SU-DHL-6 (cell line): ENCODE measurements around the gene SGCD.

Experiments used
- H2AFZ ChIP-seq: fragments of 200-600 bp; sonication (generic); 2 replicates; pipeline ENCODE4 v1.6.1; 2014; ENCODE audit warnings: low read depth, mild to moderate bottlenecking, moderate library complexity, mixed read lengths, antibody characterized with exemption, low read length; ENCODE audit not compliant: severe bottlenecking
- H3F3A ChIP-seq: fragments of 200-600 bp; shearing (Covaris generic); 2 replicates; pipeline ENCODE4 v1.6.0; 2016; ENCODE audit warnings: antibody characterized with exemption, mild to moderate bottlenecking; ENCODE audit not compliant: insufficient read depth
- H3K27ac ChIP-seq: fragments of 200-600 bp; sonication (generic); 2 replicates; pipeline ENCODE4 v1.5.1; 2016; ENCODE audit warnings: low read depth, mild to moderate bottlenecking, low read length, moderate library complexity, mixed read lengths
- H3K27me3 ChIP-seq: fragments of 200-600 bp; sonication (generic), shearing (Covaris generic); 2 replicates; pipeline ENCODE4 v1.6.0; 2014; ENCODE audit warnings: mild to moderate bottlenecking, low read length
- H3K36me3 ChIP-seq: fragments of 200-600 bp; sonication (generic); 2 replicates; pipeline ENCODE4 v1.6.1; 2014; ENCODE audit warnings: mild to moderate bottlenecking, low read length, mixed read lengths
- H3K4me2 ChIP-seq: fragments of 300-600, 200-600 bp; shearing (Covaris generic), sonication (generic); 2 replicates; pipeline ENCODE4 v1.6.0; 2014; ENCODE audit warnings: low read length, low read depth, mild to moderate bottlenecking; ENCODE audit not compliant: poor library complexity, severe bottlenecking
- H3K4me3 ChIP-seq: fragments of 200-600 bp; sonication (generic); 2 replicates; pipeline ENCODE4 v1.5.1; 2014; ENCODE audit warnings: antibody characterized with exemption, low read length, mild to moderate bottlenecking, mixed read lengths; ENCODE audit not compliant: insufficient read depth, poor library complexity, severe bottlenecking
- H3K79me2 ChIP-seq: fragments of 200-600 bp; sonication (generic); 2 replicates; pipeline ENCODE4 v1.6.1; 2014; ENCODE audit warnings: mild to moderate bottlenecking, low read length, moderate library complexity; ENCODE audit not compliant: insufficient read depth
- H3K9ac ChIP-seq: fragments of 200-600 bp; sonication (generic); 2 replicates; pipeline ENCODE4 v1.7.0; 2014; ENCODE audit warnings: mild to moderate bottlenecking, low read length
- H3K9me2 ChIP-seq: fragments of 200-600 bp; sonication (generic); replicated peaks from 2 replicates; pipeline ENCODE4 v1.6.1; 2014; ENCODE audit warnings: low read length; ENCODE audit not compliant: insufficient read depth
- H3K9me3 ChIP-seq: fragments of 200-600 bp; sonication (generic); 2 replicates; pipeline ENCODE4 v1.6.1; 2014; ENCODE audit warnings: low read length, mixed read lengths; ENCODE audit not compliant: insufficient read depth
- H4K20me1 ChIP-seq: fragments of 200-600 bp; sonication (generic); 2 replicates; pipeline ENCODE4 v1.6.1; 2014; ENCODE audit warnings: low read depth, mild to moderate bottlenecking, antibody characterized with exemption, low read length, moderate library complexity, mixed read lengths
- EZH2phosphoT487 ChIP-seq: fragments of 200-600 bp; sonication (generic), shearing (Covaris generic); conservative IDR thresholded peaks from 2 replicates; pipeline ENCODE4 v1.6.1; 2018; ENCODE audit warnings: mild to moderate bottlenecking, antibody characterized with exemption, low read length, moderate library complexity, mixed read lengths
- TF ChIP-seq, protein P1 (sequence below): fragments of 200-600 bp; sonication (generic); IDR thresholded peaks from one replicate; pipeline ENCODE4 v1.5.1; 2017; ENCODE audit warnings: antibody characterized with exemption, mild to moderate bottlenecking, low read length, moderate library complexity; ENCODE audit not compliant: insufficient read depth, poor library complexity, severe bottlenecking

The SGCD gene

DNA sequence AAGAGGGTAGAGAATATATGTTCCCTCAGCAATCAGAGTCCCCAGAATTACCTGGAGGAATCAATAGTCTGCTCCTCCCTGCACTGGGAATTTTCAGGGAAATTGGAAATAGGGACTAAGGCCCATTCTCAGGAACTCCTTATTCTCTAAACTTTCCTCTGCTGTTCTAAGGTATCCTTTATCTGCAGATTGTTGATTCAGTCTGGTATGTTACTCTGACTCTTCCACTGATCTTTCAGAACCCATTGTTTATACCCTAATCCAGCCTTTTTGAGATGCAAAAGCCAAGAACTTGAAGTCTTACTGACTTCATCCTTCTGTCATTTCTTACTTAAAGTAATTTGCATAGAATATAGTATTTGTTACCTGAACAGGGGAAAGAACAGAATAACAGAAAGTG, 379.7 kb downstream of the SGCD start:
- Histone ChIP-seq H3K79me2 (no peaks in the 10 kb centered on the region), H3F3A (no peaks in the 10 kb centered on the region), H2AFZ (no peak overlapping the region), H3K9ac (no peak overlapping the region), H4K20me1 (no peaks in the 10 kb centered on the region), H3K27ac (no peak overlapping the region), H3K9me2 (no peaks in the 10 kb centered on the region), H3K4me2 (no peak overlapping the region), H3K4me3 (no peak overlapping the region), H3K9me3 (no peaks in the 10 kb centered on the region), H3K27me3 (no peaks in the 10 kb centered on the region), H3K36me3 (no peaks in the 10 kb centered on the region)
- TF ChIP-seq, protein P1, sequence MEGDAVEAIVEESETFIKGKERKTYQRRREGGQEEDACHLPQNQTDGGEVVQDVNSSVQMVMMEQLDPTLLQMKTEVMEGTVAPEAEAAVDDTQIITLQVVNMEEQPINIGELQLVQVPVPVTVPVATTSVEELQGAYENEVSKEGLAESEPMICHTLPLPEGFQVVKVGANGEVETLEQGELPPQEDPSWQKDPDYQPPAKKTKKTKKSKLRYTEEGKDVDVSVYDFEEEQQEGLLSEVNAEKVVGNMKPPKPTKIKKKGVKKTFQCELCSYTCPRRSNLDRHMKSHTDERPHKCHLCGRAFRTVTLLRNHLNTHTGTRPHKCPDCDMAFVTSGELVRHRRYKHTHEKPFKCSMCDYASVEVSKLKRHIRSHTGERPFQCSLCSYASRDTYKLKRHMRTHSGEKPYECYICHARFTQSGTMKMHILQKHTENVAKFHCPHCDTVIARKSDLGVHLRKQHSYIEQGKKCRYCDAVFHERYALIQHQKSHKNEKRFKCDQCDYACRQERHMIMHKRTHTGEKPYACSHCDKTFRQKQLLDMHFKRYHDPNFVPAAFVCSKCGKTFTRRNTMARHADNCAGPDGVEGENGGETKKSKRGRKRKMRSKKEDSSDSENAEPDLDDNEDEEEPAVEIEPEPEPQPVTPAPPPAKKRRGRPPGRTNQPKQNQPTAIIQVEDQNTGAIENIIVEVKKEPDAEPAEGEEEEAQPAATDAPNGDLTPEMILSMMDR, result no peak
- TF ChIP-seq EZH2phosphoT487, result no peak

DNA sequence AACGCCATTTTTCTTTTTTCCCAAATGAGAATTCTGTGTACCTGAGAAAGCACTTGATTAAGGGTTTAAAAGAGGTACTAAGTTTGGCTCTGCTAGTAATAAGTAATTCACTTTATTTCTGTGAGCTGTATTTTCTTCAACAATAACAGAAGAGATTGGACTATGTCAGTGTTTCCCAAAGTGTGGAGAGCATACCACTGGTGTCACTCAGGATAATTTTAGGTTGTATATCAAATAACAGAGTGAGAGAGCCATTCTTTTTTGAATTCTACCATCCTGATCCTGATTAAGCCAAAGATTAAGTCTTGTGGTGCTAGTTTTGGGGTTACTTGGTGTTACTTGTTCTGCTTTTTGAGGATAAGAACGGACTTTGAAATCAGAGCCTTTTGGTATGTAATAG, 380.8 kb downstream of the SGCD start:
- H3F3A ChIP-seq, result no peaks in the 10 kb centered on the region
- TF ChIP-seq, protein P1, result no peak
- no peak for TF ChIP-seq EZH2phosphoT487
- H3K36me3 ChIP-seq, result no peaks in the 10 kb centered on the region
- no peak overlapping the region for H2AFZ ChIP-seq
- no peak overlapping the region for H3K9ac ChIP-seq
- H3K9me2 ChIP-seq, result no peaks in the 10 kb centered on the region
- no peaks in the 10 kb centered on the region for H3K27me3 ChIP-seq
- no peak overlapping the region for H3K27ac ChIP-seq
- H3K79me2 ChIP-seq, result no peaks in the 10 kb centered on the region
- no peak overlapping the region for H3K4me2 ChIP-seq
- no peaks in the 10 kb centered on the region for H4K20me1 ChIP-seq
- no peak overlapping the region for H3K4me3 ChIP-seq
- no peaks in the 10 kb centered on the region for H3K9me3 ChIP-seq

DNA sequence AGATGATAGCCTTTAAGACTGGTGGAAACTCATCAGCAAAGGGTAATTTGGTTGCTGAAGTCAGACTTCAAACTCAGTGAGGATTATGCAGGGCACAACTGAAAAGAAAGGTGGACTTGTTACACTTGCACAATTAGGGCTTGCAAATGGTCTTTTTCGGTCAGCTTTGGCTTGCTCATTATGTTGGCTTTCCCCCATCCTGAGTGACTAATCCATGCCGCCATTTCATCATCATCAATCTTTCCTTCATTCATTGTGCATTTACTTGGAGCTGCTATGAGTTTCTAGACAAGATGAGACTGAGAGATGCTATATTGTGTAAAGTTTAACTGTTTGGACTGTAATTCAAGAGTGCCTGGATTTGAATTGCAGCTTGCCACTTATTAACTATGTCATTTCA, 388.3 kb downstream of the SGCD start:
- Histone ChIP-seq H4K20me1 (no peaks in the 10 kb centered on the region), H3K4me2 (no peak overlapping the region), H3K27me3 (no peaks in the 10 kb centered on the region), H3F3A (no peaks in the 10 kb centered on the region), H3K9ac (no peak overlapping the region), H2AFZ (no peak overlapping the region), H3K9me2 (no peaks in the 10 kb centered on the region), H3K79me2 (no peaks in the 10 kb centered on the region), H3K36me3 (no peaks in the 10 kb centered on the region), H3K9me3 (no peaks in the 10 kb centered on the region), H3K4me3 (no peak overlapping the region), H3K27ac (no peak overlapping the region)
- no peak for TF ChIP-seq EZH2phosphoT487

DNA sequence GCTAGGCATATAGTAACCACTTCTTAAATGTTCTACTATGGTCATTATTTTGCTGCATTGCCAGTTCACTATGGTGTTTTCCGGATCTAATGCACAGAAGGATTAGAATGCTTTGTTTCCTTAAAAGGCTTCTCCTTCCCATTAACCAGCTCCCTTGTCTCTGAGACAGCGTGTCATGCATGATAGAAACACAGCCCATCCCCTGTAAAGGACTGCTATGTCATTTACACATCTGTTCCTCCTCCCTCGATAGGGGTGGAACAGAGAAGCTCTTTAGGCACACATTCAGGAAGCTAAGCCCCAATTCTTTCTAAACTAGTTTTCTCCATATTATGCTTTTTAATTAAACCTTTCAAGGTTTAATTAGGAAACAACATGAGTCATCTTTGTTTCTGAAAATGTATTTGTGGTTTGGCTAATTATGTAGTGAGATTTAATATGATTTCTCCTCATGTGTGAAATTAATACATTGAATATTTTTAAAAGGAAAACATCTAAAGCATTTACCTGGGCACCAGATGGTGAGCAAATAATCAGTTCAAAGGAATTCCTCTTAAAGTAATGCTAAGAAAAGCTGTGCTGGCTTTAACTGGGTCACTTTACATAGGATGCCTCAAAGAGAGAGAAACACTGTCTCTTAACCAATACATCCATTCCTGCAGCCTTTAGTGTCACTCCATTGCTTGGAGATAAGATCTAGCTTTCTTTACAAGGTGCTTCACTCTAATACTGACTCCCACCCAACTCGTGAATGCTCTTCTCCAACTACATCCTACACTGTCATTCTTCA, 389.8 kb downstream of the SGCD start:
- no peak overlapping the region for H3K9ac ChIP-seq

More for the DNA sequence above, 389.8 kb downstream of the SGCD start:
- Histone ChIP-seq H3K9me3 (no peaks in the 10 kb centered on the region), H4K20me1 (no peaks in the 10 kb centered on the region), H3K9me2 (no peaks in the 10 kb centered on the region), H2AFZ (no peak overlapping the region), H3K27me3 (no peaks in the 10 kb centered on the region), H3F3A (no peaks in the 10 kb centered on the region), H3K36me3 (no peaks in the 10 kb centered on the region), H3K4me3 (no peak overlapping the region), H3K79me2 (no peaks in the 10 kb centered on the region), H3K4me2 (no peak overlapping the region), H3K27ac (no peak overlapping the region)
- TF ChIP-seq EZH2phosphoT487, result no peak
- TF ChIP-seq, protein P1, result no peak
